H1 (cell line): Measurements from ENCODE around the gene NEDD4. TPM values are rescaled to one million over a fixed set of nuclear protein-coding genes. Genes with fewer than 3 reads are reported as not detected.

Experiments
- BACH1 ChIP-seq: IDR thresholded peaks from 2 replicates; pipeline ENCODE4 v1.6.1; 2012; ENCODE audit warnings: low read length, improper control_type of control experiment
- CBX8 ChIP-seq: fragments of 300-800, 300-1000 bp; sonication (generic); IDR thresholded peaks from 2 replicates; pipeline ENCODE4 v1.7.1; 2016; ENCODE audit warnings: low read depth, low read length, borderline replicate concordance
- CHD7 ChIP-seq: fragments of 300-600 bp; sonication (generic); IDR thresholded peaks from 2 replicates; pipeline ENCODE4 v1.7.1; 2012; ENCODE audit warnings: low read length, moderate library complexity, mild to moderate bottlenecking, inconsistent platforms; ENCODE audit not compliant: insufficient replicate concordance
- E2F6 ChIP-seq: IDR thresholded peaks from 2 replicates; pipeline ENCODE4 v1.6.1; 2012; ENCODE audit warnings: inconsistent platforms
- FOSL1 ChIP-seq: IDR thresholded peaks from 2 replicates; pipeline ENCODE4 v1.6.1; 2011; ENCODE audit warnings: mild to moderate bottlenecking, low read depth, low read length, moderate library complexity; ENCODE audit not compliant: insufficient read depth
- GABPA ChIP-seq: IDR thresholded peaks from 2 replicates; pipeline ENCODE4 v1.6.1; 2011; ENCODE audit warnings: mild to moderate bottlenecking, low read length, moderate library complexity, borderline replicate concordance; ENCODE audit not compliant: insufficient read depth
- GTF2F1 ChIP-seq: IDR thresholded peaks from 2 replicates; pipeline ENCODE4 v1.6.1; 2012; ENCODE audit warnings: low read depth, low read length, improper control_type of control experiment, borderline replicate concordance
- POLR2AphosphoS5 ChIP-seq: IDR thresholded peaks from 2 replicates; pipeline ENCODE4 v1.6.1; 2011; ENCODE audit warnings: low read depth, low read length
- SP2 ChIP-seq: IDR thresholded peaks from 2 replicates; pipeline ENCODE4 v1.6.1; 2012; ENCODE audit warnings: mild to moderate bottlenecking, low read length, inconsistent platforms
- TBP ChIP-seq: IDR thresholded peaks from 2 replicates; pipeline ENCODE4 v1.6.1; 2011; ENCODE audit warnings: low read depth, low read length, improper control_type of control experiment
- ZNF274 ChIP-seq: IDR thresholded peaks from 2 replicates; pipeline ENCODE4 v1.7.0; 2012; ENCODE audit warnings: low read length, borderline replicate concordance; ENCODE audit errors: extremely low read depth
- polyA plus RNA-seq, 7 experiments: library from polyadenylated mRNA; depleted of rRNA in 3 of 7; stranded (reverse) in 5 of 7; unstranded in 2 of 7; fragments of >200 nt in 5 of 7; fragments of 200-250 nt in 2 of 7; gene quantifications; 1 replicate in 5 of 7; 2 replicates in 1 of 7; 4 replicates in 1 of 7; pipeline versions ENCODE4 v1.2.1 to v1.2.3, GENCODE V29; 2011 to 2013; ENCODE audit warnings: missing spikeins in 2 of 7, mixed read lengths in 2 of 7
- total RNA-seq: library from RNA; stranded (reverse); fragmentation: NEBNext Ultra II Directional; extraction: Animal tissue kit (Norgen Biotek cat#: 25700); gene quantifications from 2 replicates; pipeline ENCODE4 v1.2.1, GENCODE V29; 2021

Gene NEDD4
- total and polyA plus RNA-seq, 2 of the 8 experiments (the other 6 are each of a cell fraction or from before 2014, with no cell fraction given) = 0.95 to 3.9 TPM

GRCh38 chr15:55856506-55857164, 136.8 kb downstream of the NEDD4 start (continued):
- TF ChIP-seq CHD7 (no peak), GTF2F1 (no peak), FOSL1 (no peak), CBX8 (no peak), POLR2AphosphoS5 (no peak), SP2 (no peak), GABPA (no peak), E2F6 (no peak), BACH1 (no peak), ZNF274 (no peak), TBP (no peak)
